ENCODE measurements around the gene MGARP.
"Not testable (repeated sequence)": the region's sequence is repeated elsewhere in the genome, so short reads cannot be mapped to it uniquely, and the experiment has no call there.

Gene MGARP

GRCh38 chr4:139295206-139295941, 15.3 kb upstream of the MGARP start:
- peak; percentile 87 for DNase-seq

GRCh38 chr4:139286186-139286698, 6.2 kb upstream of the MGARP start:
- no peak for DNase-seq

- DNase-seq: no peak
Observed at GRCh38 chr4:139282721-139283075, 2.7 kb upstream of the MGARP start.

GRCh38 chr4:139282065-139282720, 2.2 kb upstream of the MGARP start:
- no peak for DNase-seq

GRCh38 chr4:139278912-139279759, 889 bp downstream of the MGARP start:
- DNase-seq: no peak

GRCh38 chr4:139278485-139278884, 1.5 kb downstream of the MGARP start:
- no peak for DNase-seq

- no peak for DNase-seq
Observed at GRCh38 chr4:139275281-139275735, 4.7 kb downstream of the MGARP start.

GRCh38 chr4:139274790-139275189, 5.2 kb downstream of the MGARP start:
- no peak for DNase-seq

- DNase-seq: no peak
Observed at GRCh38 chr4:139273835-139274234, 6.2 kb downstream of the MGARP start.

- no peak for DNase-seq
Observed at GRCh38 chr4:139267301-139267700, 12.7 kb downstream of the MGARP start.

- DNase-seq: peak; percentile 53
Observed at GRCh38 chr4:139266583-139267257, 13.3 kb downstream of the MGARP start.

GRCh38 chr4:139266208-139266582, 13.8 kb downstream of the MGARP start:
- no peak for DNase-seq

GRCh38 chr4:139265654-139266053, 14.4 kb downstream of the MGARP start:
- DNase-seq: peak; percentile 51

- DNase-seq: no peak
Observed at GRCh38 chr4:139256349-139256748, 23.7 kb downstream of the MGARP start.

- not testable (repeated sequence) for DNase-seq
Observed at GRCh38 chr4:139255581-139255980, 24.4 kb downstream of the MGARP start.

GRCh38 chr4:139253713-139254112, 26.3 kb downstream of the MGARP start:
- DNase-seq: no peak

GRCh38 chr4:139253046-139253445, 27.0 kb downstream of the MGARP start:
- DNase-seq: no peak

- DNase-seq: no peak
Observed at GRCh38 chr4:139247700-139248238, 32.3 kb downstream of the MGARP start.

- no peak for DNase-seq
Observed at GRCh38 chr4:139247241-139247640, 32.8 kb downstream of the MGARP start.

- DNase-seq: no peak
Observed at GRCh38 chr4:139246166-139246565, 33.9 kb downstream of the MGARP start.

- no peak for DNase-seq
Observed at GRCh38 chr4:139245590-139245989, 34.4 kb downstream of the MGARP start.

Measured in NCI-H146 (cell line).